GM19193 (cell line): ENCODE measurements around the gene ARID4B.

Experiments
- POLR2A ChIP-seq: IDR thresholded peaks from 4 replicates; pipeline ENCODE4 v1.6.1; 2011; ENCODE audit not compliant: insufficient read depth, insufficient read length; ENCODE audit errors: extremely low read depth

Gene ARID4B

GRCh38 chr1:235342039-235342438 lies 14.1 kb upstream of the ARID4B start:
- no peak for TF ChIP-seq POLR2A

- TF ChIP-seq POLR2A, result no peak
Measured at GRCh38 chr1:235341334-235341733, 13.4 kb upstream of the ARID4B start.

DNA sequence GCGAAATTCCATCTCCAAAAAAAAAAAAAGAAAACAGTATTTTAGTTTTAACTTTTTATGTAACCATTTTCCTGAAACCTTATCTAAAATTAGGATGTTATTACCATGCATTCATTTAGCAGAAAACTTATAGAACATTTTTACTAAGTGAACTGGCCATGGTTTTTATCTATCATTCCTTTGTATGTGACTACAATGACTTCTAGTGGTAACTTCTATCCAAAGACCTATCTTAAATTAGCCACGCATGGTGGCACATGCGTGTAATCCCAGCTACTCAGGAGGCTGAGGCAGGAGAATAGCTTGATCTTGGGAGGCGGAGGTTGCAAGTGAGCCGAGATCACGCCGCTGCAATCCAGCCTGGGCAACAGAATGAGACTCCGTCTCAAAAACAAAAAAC lies 11.8 kb upstream of the ARID4B start:
- no peak for TF ChIP-seq POLR2A

- TF ChIP-seq POLR2A, result no peak
Measured at GRCh38 chr1:235336903-235337302, 8.9 kb upstream of the ARID4B start.

GRCh38 chr1:235331401-235331800 lies 3.4 kb upstream of the ARID4B start:
- no peak for TF ChIP-seq POLR2A

DNA sequence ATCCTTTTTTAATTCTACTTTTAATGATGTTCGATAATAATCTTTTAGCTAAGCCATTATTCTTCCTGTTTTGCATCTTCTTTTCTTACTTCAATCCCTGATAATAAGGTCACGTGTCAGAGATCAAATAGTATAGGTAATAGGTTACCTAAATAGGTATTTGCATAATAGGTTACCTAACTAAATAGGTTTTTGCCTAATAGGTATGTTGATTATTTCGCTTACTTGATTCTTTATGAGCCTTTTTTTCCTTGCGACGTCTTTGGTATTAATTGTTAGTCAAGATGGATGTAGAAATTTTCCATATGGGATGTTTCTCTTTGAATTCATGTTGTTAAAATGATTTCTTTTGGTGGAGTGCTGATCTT lies 2.9 kb upstream of the ARID4B start:
- no peak for TF ChIP-seq POLR2A

DNA sequence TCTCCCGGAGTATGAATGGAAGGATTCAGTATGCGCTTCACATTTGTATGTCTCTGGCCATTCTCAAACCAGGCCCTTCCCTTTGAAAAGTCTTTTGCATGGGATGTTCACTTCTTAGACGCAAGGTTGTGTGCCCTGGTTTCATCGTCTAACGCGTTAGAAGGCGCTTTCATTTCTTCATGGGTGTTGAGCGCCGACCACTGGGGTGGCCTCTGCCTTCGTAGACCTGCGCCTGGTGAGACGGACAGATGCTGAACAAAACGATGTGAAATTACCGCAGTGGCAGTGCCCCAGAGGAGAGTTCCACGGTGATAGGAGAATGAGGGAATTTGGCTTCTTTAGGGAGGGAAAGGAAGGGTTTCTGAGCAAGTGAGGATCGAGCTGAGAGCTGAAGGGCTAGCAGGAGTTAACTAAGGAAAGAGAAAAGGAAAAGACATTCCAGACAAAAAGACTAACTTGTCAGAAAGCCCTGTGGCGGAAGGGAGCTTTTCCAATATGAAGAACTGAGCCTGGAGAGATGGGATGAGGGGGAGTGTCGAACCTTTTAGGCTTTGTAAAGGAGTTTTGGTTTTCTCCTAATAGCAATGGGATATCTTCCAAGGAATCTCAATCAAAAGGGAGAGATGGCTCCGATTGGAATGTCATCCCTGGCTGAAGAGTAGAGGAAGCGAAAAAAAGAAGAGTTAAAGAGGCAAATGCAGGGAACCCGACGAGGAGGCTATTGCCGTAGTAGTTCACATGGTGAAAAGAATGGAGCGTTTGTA lies 1.3 kb upstream of the ARID4B start:
- no peak for TF ChIP-seq POLR2A

DNA sequence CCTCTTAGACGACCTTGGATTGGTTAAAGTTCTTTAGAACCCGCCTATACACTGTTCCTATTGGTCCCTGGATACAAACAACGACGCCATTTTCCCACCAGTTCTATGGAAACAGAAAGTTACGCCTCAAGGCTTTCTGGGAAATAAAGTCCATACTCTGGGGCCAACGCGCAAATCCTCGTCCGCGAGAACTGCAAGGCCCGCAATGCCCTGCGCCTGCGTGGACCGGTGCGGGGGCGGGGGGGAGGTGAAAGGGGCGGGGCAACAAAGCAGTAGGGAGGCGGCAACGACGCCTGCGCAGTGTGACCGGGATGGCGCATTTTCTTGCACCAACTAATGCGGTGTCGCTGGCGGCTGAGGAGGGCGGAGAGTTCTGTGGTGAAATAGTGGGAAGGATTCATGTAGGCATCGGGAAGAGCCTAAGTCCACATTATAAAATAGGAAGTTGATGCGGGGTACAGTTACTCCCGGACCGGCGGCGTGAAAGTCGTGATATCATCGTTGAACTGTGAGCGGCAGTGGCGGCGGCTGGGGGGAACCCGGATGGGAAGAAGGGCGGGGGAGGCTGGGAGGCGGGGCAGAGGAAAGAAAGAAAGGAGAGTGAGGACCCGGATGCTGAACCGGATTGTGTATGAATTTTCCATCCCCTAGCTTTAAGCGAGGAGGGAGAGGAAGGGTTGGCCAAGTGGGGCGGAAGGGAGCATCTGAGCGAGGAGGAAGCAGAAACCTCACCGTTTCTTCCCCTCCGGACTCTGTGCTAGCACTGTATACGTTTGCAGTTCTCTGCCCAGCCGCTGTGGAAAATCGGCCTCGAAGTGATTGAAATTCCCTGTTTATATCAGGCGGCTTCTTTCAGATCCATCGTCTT lies 526 bp upstream of the ARID4B start, which contains the start of gene GGPS1:
TSS of gene GGPS1 (plus strand) at position 300 of the 868 bp plus-strand sequence. CDS start 6,695 bp downstream, outside the sequence.
- TF ChIP-seq POLR2A, result peak; percentile 76

DNA sequence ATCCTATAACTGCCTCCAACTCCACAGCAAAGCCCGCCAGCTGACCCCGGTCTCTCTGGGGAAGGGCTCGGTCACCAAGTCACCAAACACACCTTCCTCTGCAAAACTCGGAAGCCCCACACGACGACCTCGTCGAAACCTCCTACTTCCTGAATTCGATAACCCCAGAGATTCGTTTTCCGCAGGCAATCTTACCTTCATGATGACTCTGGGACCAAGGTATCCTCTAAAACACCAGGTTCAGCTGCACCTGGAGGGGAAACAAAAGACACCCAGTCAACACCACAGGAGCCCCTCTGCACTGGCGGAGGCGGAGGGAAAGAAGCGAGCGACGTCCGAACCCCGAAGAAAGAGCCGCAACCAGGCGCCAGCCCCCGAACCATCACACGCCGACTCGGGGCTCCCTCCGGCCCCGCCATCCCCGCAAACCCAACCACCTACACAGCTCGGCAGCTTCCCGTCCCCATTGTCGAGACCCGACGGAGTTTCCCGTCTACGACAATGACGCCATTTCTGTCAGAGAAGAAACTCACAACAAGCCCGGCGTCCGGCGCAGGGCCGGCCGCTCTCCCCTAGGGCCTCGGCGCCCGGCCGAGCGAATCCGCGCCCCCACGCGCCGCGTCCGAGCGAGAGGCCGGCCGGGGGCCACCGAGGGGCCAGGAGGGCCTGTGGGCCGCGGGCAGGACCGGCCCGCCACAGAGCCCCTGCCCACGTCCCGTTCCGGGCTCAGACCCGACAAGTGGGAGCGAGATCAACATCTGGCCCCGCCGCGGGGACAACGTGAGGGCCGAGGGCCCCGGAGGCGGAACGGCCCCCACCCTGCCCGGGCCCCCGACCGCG lies 1.0 kb downstream of the ARID4B start:
- TF ChIP-seq POLR2A, result peak; percentile 25

DNA sequence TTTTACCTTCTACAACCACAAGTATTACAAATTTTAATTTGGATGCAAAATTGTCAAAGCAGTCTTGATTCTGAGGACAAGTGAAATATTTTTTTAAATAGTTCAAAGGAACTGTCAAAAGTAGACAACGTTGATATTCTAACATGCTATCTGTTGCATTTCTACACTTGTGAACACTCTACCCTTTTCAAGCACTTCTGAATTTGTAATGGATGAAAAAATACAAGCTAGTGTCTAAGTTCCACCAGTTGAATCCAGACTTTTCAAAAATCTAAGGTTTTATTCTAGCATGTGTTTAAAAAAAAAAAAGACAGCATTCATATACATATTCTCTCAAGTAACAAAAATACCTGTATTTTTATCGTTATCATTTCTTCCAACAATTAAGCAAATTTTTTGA lies 2.1 kb downstream of the ARID4B start:
- no peak for TF ChIP-seq POLR2A

- TF ChIP-seq POLR2A, result no peak
Measured at GRCh38 chr1:235325139-235325538, 2.8 kb downstream of the ARID4B start.

DNA sequence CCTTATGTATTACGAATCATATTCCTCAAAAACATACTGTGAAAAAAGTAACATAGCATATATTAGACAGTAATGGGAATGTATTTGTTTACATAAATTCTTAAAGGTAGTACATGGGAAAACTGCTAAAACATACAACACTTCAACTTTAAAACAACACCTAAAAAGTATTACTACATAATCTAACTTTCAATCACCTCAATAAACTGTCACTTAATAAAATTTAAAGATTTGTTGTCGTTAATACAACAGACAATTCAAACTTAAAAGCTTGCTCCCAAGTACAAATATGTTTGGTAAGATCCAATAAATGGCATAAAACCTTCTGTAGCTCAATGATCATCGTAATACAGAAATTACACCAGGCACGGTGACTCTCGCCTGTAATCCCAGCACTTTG lies 3.7 kb downstream of the ARID4B start:
- no peak for TF ChIP-seq POLR2A

GRCh38 chr1:235320521-235321179 lies 7.3 kb downstream of the ARID4B start:
- no peak for TF ChIP-seq POLR2A

DNA sequence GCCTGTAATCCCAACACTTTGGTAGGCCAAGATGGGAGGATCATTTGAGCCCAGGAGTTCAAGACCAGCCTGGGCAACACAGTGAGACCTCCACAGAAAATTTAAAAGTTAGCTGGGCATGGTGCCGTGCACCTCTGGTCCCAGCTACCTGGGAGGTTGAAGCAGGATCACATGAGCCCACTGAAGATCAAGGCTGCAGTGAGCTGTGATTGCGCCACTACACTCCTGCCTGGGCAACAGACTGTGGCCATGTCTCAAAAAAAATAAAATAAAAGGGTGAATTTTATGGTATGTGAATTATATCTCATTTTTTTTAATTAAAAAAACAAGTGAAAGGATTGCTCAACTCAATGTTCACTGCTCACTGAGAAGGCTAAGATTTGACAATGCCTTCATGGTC lies 8.7 kb downstream of the ARID4B start:
- no peak for TF ChIP-seq POLR2A
